HepG2 (cell line): ENCODE data around the gene MGAT1. TPM values are rescaled to one million over a fixed set of nuclear protein-coding genes. Genes with fewer than 3 reads are reported as not detected.

Experiments
- KLF12 ChIP-seq: sonication (generic); formaldehyde crosslinking; IDR thresholded peaks from 2 replicates; pipeline ENCODE4 v1.4.0; 2020; ENCODE audit warnings: missing genetic modification reagents, borderline replicate concordance
- KLF15 ChIP-seq: sonication (generic); formaldehyde crosslinking; IDR thresholded peaks from 2 replicates; pipeline ENCODE4 v1.8.1; 2023; ENCODE audit warnings: borderline replicate concordance, mild to moderate bottlenecking, inconsistent platforms, missing genetic modification reagents, mixed read lengths
- MBD4 ChIP-seq: IDR thresholded peaks from 2 replicates; pipeline ENCODE4 v1.6.1; 2012; ENCODE audit warnings: low read length, inconsistent platforms, borderline replicate concordance
- MLX ChIP-seq: IDR thresholded peaks from 2 replicates; pipeline ENCODE4 v1.6.1; 2016
- MNT ChIP-seq: fragments of 450-650 bp; IDR thresholded peaks from 2 replicates; pipeline ENCODE4 v1.6.1; 2016
- POGK ChIP-seq: sonication (generic); formaldehyde crosslinking; conservative IDR thresholded peaks from 2 replicates; pipeline ENCODE4 v1.8.0; 2022; ENCODE audit warnings: mild to moderate bottlenecking, moderate library complexity, missing genetic modification reagents
- SOX6 ChIP-seq, 2 experiments: fragments of 450-650 bp in 1 of 2; sonication (generic) in 1 of 2; formaldehyde crosslinking in 1 of 2; IDR thresholded peaks; 2 replicates each; pipeline versions ENCODE4 v1.4.0 to v1.6.1; 2017 to 2020; ENCODE audit warnings: antibody characterized with exemption in 1 of 2, mild to moderate bottlenecking in 1 of 2, missing genetic modification reagents in 1 of 2
- THAP7 ChIP-seq: sonication (generic); formaldehyde crosslinking; IDR thresholded peaks from 2 replicates; pipeline ENCODE4 v1.8.1; 2023; ENCODE audit warnings: mild to moderate bottlenecking, missing genetic modification reagents
- U2AF2 ChIP-seq: fragments of 200-400 bp; formaldehyde crosslinking; IDR thresholded peaks from 2 replicates; pipeline ENCODE4 v1.6.1; 2017; ENCODE audit warnings: low read depth, mild to moderate bottlenecking, low read length
- XBP1 ChIP-seq: sonication (generic); formaldehyde crosslinking; IDR thresholded peaks from 2 replicates; pipeline ENCODE4 v1.5.0; 2020; ENCODE audit warnings: missing genetic modification reagents
- ZNF296 ChIP-seq: sonication (generic); formaldehyde crosslinking; conservative IDR thresholded peaks from 2 replicates; pipeline ENCODE4 v1.5.0; 2020; ENCODE audit warnings: mild to moderate bottlenecking, missing genetic modification reagents
- ZNF383 ChIP-seq: sonication (generic); formaldehyde crosslinking; IDR thresholded peaks from 2 replicates; pipeline ENCODE4 v1.4.0; 2020; ENCODE audit warnings: missing genetic modification reagents, mild to moderate bottlenecking, borderline replicate concordance
- ZNF569 ChIP-seq: sonication (generic); formaldehyde crosslinking; IDR thresholded peaks from 2 replicates; pipeline ENCODE4 v1.5.0; 2020; ENCODE audit warnings: mild to moderate bottlenecking, missing genetic modification reagents, moderate library complexity, borderline replicate concordance
- ZNF83 ChIP-seq: sonication (generic); formaldehyde crosslinking; IDR thresholded peaks from 2 replicates; pipeline ENCODE4 v1.4.0; 2020; ENCODE audit warnings: missing genetic modification reagents, mild to moderate bottlenecking, borderline replicate concordance
- polyA plus RNA-seq, 8 experiments: library from polyadenylated mRNA; depleted of rRNA in 3 of 8; stranded (reverse) in 7 of 8; unstranded in 1 of 8; fragments of >200 nt; fragmentation: Illumina TruSeq in 4 of 8; extraction: Trizol in 4 of 8; gene quantifications; 2 replicates each; pipeline versions ENCODE4 v1.2.1 to v1.2.3, GENCODE V29; 2011 to 2016; ENCODE audit warnings: low read depth in 4 of 8, missing spikeins in 1 of 8, mixed read lengths in 1 of 8; ENCODE audit not compliant: insufficient read depth in 1 of 8
- total RNA-seq, 5 experiments: library from RNA; depleted of rRNA; stranded (reverse); fragments of >200 nt; fragmentation: Illumina TruSeq; extraction: Trizol; gene quantifications; 2 replicates each; pipeline ENCODE4 v1.2.3, GENCODE V29; 2016; ENCODE audit warnings: low read depth in 1 of 5
- TF ChIP-seq, protein P1 (sequence below): fragments of 450-650 bp; IDR thresholded peaks from 2 replicates; pipeline ENCODE4 v1.6.1; 2017
- TF ChIP-seq, protein P2 (sequence below): sonication (generic); formaldehyde crosslinking; IDR thresholded peaks from 2 replicates; pipeline ENCODE4 v1.5.1; 2020; ENCODE audit warnings: mild to moderate bottlenecking, missing genetic modification reagents, borderline replicate concordance

MGAT1 gene
- total and polyA plus RNA-seq, 2 of the 13 experiments (the other 11 are each of a cell fraction or from before 2014, with no cell fraction given), result 50.1 to 55.3 TPM

DNA sequence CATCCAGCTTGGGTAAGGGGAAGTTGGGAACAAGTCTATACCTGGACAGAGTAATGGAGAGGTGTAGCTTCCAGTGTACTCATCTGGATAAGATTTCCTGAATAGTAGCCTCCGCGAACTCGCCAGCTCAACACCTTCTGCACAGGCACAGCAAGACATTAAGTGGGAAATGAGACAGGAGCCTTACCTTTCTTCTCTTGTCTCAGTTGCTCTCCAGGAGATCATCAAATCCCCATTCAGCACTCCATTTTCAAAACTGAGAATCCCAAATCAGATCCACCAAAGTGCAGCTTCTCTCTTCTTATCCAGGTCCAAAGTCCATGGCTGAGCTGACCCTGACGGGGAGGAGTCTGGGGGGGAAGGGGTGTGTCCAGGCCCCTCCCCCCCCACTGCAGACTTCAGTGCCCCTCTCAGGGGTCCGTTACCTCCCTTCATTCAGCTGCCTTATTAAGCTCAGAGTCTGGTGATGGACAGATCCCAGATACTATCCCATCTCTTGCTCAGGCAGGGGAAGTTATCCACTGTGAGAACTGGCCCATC, 5.9 kb upstream of the MGAT1 start (continued):
- no peak for TF ChIP-seq POGK (CRISPR knock-in tag)
- TF ChIP-seq ZNF296, result no peak
- TF ChIP-seq U2AF2, result no peak
- TF ChIP-seq KLF15 (CRISPR knock-in tag), result no peak
- TF ChIP-seq MLX, result no peak
- TF ChIP-seq MNT, result no peak
- no peak for TF ChIP-seq XBP1 (CRISPR knock-in tag)
- no peak for TF ChIP-seq ZNF569 (CRISPR knock-in tag)
- TF ChIP-seq, protein P1, sequence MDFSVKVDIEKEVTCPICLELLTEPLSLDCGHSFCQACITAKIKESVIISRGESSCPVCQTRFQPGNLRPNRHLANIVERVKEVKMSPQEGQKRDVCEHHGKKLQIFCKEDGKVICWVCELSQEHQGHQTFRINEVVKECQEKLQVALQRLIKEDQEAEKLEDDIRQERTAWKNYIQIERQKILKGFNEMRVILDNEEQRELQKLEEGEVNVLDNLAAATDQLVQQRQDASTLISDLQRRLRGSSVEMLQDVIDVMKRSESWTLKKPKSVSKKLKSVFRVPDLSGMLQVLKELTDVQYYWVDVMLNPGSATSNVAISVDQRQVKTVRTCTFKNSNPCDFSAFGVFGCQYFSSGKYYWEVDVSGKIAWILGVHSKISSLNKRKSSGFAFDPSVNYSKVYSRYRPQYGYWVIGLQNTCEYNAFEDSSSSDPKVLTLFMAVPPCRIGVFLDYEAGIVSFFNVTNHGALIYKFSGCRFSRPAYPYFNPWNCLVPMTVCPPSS, result no peak
- peak; percentile 71; the same call in 1 of the 2 replicates for TF ChIP-seq KLF12 (CRISPR knock-in tag)
- no peak for TF ChIP-seq MBD4
- TF ChIP-seq ZNF83, result no peak
- no peak for TF ChIP-seq ZNF383 (CRISPR knock-in tag)
- TF ChIP-seq, protein P2, sequence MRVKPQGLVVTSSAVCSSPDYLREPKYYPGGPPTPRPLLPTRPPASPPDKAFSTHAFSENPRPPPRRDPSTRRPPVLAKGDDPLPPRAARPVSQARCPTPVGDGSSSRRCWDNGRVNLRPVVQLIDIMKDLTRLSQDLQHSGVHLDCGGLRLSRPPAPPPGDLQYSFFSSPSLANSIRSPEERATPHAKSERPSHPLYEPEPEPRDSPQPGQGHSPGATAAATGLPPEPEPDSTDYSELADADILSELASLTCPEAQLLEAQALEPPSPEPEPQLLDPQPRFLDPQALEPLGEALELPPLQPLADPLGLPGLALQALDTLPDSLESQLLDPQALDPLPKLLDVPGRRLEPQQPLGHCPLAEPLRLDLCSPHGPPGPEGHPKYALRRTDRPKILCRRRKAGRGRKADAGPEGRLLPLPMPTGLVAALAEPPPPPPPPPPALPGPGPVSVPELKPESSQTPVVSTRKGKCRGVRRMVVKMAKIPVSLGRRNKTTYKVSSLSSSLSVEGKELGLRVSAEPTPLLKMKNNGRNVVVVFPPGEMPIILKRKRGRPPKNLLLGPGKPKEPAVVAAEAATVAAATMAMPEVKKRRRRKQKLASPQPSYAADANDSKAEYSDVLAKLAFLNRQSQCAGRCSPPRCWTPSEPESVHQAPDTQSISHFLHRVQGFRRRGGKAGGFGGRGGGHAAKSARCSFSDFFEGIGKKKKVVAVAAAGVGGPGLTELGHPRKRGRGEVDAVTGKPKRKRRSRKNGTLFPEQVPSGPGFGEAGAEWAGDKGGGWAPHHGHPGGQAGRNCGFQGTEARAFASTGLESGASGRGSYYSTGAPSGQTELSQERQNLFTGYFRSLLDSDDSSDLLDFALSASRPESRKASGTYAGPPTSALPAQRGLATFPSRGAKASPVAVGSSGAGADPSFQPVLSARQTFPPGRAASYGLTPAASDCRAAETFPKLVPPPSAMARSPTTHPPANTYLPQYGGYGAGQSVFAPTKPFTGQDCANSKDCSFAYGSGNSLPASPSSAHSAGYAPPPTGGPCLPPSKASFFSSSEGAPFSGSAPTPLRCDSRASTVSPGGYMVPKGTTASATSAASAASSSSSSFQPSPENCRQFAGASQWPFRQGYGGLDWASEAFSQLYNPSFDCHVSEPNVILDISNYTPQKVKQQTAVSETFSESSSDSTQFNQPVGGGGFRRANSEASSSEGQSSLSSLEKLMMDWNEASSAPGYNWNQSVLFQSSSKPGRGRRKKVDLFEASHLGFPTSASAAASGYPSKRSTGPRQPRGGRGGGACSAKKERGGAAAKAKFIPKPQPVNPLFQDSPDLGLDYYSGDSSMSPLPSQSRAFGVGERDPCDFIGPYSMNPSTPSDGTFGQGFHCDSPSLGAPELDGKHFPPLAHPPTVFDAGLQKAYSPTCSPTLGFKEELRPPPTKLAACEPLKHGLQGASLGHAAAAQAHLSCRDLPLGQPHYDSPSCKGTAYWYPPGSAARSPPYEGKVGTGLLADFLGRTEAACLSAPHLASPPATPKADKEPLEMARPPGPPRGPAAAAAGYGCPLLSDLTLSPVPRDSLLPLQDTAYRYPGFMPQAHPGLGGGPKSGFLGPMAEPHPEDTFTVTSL (CRISPR knock-in tag), result no peak
- TF ChIP-seq THAP7, result no peak
- TF ChIP-seq SOX6 (IDR thresholded peaks at IDR 0.05), result no peak
- TF ChIP-seq SOX6 (CRISPR knock-in tag; IDR thresholded peaks at IDR 0.05), result 0 out of 2 replicates have a peak, but pooled peaks have one; percentile 34
